DMS153 treated with DMSO at 0.1 percent for 48 hours (cell line): ENCODE measurements around the gene FAM25G.
"Not testable (repeated sequence)": the region's sequence is repeated elsewhere in the genome, so short reads cannot be mapped to it uniquely, and the experiment has no call there.

Source experiments
- DNase-seq: peaks from one replicate; lab custom pipeline; 2025; ENCODE audit not compliant: unreplicated experiment; lab: John Stamatoyannopoulos, UW

Gene FAM25G

DNA sequence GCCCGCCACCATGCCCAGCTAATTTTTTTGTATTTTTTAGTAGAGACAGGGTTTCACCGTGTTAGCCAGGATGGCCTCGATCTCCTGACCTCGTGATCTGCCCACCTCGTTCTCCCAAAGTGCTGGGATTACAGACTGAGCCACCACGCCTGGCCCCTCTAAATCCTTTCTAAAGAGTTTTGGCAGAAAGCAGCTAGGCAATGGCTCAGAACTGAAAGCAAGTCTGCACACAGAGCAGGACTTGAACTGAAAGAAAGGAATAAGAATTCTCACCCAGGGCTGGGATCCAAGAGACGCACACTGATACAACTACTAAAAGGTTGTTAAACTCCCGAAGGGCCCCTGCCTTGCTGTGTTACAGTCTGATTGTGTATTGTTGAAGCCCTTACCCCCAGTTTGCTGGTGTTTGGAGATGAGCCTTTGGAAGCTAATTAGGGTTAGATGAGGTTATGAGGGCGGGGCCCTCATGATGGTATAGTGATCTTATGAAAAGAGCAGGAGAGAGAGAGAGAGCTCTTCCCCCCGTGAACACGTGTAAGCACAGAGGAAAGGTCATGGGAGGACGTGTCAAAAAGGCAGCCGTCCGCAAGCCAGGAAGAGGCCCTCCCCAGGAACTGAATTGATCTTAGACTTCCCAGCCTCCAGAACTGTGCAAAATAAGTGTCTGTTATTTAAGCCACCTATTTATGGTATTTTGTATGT is 26.1 kb downstream of the FAM25G start:
- not testable (repeated sequence) for DNase-seq

DNA sequence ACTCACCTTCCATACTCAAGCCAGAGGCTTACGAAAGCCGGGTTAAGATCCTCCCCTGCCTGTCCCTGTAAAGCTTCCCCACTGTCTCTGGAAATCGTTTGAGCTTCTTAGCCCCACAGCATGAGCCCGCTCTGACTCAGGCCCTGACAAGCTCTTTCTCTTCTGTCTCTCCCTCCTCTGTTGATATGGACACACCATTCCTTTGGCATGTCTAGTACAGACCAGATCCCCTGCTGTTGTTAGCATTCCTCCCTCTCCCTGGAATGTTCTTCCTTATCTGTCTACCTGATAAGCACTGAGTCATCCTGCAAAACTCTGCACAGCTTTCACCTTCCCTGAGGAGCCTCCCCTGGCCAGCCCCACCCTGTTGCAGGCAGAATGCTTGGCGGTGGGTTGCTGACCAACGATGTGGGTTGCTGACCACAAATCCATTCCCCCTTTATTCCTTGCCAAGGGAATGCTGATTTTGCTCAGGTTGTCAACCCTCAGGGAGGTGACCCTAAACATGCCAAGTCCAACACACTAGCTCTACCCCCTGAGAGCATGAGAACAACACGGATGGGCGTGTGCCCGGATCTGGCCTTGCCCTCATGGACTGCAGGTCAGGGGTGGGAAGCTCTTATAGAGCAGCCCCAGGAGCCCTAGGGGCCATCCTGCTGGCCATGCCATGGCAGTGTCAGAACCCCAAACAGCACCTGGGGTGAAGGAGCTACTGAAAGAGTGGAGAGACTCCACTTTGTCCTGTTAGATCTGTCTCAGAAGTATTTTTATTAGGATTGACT is 28.7 kb downstream of the FAM25G start:
- DNase-seq: not testable (repeated sequence)

DNA sequence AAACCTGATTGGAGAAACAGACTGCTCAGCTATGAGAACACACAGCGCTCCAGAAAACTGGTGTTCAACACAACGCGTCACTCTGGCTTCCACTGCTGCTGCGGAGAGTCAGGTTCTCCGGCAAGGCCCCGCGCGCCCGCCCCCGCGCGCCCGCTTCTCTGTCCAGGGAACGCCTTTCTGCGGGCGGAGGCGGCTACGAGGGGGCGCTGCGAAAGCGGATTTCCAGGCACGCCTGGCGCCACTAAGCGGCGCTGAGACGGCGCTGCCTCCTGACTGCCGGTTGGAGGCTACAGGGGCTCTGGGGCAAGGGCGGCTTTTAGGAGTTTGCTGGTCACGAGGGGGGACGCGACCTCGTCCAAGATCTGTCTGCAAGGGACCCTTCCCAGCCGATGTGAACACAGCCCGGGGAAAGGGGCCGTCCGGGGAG is 30.2 kb downstream of the FAM25G start:
- DNase-seq: not testable (repeated sequence)

DNA sequence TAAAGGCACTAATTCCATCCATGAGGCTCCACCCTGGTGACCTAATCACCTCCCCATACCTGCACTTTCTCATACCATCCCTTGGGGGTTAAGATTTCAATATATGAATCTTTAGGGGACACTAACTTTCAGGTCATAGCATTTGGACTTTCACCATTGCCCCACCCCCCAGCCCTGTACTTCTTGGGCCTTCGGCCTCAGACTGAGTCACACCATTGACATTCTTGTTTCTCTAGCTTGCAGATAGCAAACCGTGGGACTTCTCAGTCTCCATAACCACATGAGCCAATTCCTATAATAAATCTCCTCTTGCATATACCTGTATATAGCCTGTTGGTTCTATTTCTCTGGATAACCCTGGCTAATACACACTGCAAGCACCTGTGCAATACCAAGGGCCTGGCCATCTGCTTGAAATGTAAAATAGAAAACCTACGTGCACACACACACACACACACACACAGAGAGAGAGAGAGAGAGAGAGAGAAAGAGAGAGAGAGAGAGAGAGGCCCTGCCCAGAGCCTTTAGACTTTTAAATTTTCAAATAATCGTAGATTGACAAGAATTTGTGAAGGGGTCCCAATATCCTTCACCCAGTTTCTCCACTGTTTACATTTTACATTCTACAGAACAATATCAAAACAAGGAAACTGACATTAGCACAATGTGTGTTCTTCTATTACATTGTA is 32.9 kb downstream of the FAM25G start:
- DNase-seq: no peak

DNA sequence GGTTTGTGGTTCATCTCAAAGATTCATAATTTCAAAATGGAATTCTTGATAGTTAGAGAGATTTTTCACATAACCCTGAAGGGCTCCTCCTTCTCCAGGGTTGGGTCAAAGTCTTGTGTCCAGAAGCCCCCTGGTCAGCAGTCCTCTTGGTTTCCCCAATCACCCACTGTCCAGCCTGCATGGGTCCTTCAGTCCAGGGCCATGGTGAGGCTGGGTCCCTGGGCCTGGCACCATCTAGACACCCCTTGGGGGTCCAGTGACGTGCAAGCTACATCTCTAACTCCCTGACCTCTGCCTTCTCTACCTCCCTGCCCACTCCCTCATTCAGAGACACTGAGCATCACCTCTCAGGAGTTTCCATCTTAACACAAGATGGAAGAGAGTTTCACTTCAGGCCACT is 33.7 kb downstream of the FAM25G start:
- no peak for DNase-seq

DNA sequence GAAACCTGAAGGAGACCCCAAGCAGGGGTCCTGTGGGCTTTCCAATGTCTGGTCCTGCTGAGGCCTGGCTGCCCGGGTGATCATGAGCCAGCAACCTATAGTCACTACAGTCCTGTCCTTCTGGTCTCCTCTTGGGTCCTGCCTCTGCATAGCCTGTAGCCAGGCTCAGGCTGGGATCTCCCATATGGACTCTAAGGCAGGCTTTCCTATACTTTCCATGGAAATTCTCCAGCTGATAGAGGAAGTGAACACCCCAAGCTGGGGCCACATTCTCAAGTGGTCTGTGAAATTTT is 34.0 kb downstream of the FAM25G start:
- no peak for DNase-seq

DNA sequence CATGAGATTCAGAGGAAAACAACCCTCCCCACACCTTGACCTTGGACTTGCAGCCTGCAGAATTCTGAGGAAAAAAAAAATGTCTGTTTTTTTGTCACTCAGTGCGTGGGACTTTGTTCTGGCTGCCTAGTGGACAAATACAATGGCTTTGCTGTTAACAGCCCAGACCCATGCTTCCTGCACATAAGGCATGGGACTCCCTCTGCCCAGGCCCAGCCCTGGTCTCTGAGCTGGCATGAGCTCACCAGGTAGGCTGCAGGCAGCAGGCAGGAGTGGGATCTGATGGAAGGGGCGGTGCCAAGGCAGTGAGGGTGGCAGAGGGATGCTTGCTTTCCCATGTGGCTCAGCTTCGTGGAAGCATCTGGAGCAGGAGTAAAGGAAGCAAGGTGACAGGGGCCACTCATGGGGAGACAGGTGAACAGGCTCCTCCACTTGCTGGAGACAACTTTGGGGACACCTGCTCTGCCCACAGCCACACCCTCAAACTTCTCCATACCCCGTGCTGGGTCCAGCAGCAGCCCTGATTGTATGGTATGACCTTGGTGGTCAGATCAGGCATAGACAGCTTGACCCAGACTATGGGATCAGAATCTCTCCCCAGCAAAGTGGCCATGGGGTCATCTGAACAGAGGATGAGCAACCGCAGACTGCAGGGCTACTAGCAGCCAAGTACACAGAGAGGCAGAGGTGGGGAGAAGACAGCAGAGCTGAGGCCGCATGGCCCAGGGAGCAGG is 34.5 kb downstream of the FAM25G start:
- no peak for DNase-seq

DNA sequence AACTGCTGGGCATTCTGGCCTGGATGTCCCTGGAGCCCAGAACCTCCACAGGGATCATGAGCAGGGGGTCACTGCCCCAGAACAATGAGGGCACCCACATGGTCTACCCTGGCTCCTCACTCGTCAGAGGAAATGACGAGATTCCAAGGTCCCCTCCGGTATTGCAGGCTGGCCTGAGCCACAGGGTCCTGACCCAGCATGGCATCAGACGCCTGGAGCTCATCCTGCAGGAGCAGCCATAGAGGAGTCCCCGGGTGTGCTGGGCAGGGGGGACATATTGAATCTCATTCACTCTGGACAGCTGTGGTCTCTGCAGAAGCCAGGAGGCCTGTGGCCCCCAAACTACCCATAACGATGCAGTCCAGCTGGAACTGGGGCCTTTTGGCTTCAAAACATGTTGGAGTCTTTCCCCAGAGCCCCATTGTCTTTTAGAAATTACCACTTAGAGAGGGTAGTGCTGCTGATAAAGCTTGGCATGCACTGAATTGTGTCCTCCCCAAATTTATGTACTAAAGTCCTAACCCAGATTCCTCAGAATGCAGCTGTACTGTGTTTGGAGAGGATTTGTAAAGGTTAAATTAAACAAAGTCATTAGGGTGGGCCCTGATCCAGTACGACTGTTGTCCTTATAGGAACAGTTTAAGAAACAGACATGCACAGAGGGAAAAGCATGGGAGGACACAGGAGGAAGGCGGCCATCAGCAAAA is 35.3 kb downstream of the FAM25G start:
- no peak for DNase-seq

DNA sequence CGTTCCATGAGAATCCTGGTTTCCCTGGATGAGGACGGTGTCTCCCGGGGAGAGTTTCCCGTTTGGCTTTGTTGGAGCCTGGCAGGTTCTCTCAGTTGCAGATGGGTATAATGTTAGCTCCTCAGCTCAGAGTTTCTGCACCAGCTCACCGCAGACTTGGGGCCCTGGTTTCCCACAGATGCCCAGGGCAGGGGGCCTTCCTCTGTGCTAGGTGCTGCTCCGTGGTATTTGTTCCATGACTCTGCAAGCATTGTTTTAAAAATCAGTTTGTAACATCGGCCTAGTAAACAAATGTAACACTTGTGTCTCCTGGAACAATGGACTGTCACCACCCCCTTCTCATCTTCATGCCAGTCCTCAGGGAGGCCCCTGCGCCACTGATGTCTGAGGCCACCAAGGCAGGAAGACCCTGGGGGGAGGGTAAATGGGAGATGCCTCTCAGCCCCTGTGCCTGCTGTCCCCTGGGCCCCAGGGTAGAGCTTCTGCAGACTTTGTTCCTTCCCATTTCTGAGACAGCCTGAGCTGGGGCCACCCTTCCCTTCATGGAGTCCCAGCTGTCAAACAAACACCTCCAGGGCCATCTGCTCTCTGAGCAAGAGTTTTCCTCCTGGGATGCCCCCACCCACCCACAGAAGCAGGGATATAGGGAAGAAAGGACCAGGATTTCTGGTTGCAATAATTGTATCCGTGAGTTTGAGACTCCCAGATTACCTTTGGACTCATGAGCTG is 36.0 kb downstream of the FAM25G start:
- DNase-seq: not testable (repeated sequence)

DNA sequence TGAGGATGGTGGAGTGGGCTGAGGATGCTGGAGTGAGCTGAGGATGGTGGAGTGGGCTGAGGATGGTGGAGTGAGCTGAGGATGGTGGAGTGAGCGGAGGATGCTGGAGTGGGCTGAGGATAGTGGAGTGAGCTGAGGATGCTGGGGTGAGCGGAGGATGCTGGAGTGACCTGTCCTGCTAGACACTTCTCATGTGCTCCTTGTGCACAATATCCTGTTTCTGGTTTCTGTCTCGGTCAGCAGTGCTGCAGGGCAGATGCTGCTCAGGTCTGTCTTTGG is 36.8 kb downstream of the FAM25G start:
- DNase-seq: no peak

DNA sequence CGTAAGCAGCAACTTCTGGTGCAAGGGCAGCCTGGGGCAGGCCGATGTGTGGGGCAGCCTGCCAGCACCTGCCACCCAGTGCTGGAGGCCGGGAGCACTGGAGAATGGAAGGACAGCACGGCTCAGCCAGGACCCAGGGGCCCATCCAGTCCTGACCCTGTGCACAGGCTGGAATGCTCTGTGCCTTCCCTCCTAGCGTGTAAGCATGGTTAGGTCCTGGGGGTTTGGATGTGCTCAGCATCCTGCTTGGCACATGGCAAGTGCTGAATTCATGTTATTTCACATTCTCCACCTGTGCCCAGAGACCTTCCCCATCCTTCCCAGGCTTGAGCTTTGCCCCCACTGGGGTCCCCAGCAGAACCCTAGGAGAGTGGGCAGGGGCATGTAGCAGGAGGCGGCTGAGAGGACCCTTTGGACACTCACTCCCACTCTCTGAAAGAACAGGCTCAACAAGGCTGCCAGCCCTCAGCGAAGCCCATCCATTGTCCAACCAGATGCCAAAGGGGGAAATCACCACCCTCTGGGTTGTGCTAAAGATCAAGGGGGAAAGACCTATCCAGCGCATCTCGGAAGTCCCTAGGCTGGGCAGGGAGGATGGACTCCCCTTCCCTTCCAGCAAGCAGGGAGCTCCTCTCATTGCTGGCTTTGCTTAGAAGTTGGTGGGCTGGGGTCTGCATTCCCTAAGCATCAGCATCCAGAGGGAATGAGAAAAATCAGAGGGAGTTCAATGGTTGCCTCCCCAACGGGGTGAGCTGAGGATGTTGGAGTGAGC is 37.3 kb downstream of the FAM25G start:
- DNase-seq: no peak

DNA sequence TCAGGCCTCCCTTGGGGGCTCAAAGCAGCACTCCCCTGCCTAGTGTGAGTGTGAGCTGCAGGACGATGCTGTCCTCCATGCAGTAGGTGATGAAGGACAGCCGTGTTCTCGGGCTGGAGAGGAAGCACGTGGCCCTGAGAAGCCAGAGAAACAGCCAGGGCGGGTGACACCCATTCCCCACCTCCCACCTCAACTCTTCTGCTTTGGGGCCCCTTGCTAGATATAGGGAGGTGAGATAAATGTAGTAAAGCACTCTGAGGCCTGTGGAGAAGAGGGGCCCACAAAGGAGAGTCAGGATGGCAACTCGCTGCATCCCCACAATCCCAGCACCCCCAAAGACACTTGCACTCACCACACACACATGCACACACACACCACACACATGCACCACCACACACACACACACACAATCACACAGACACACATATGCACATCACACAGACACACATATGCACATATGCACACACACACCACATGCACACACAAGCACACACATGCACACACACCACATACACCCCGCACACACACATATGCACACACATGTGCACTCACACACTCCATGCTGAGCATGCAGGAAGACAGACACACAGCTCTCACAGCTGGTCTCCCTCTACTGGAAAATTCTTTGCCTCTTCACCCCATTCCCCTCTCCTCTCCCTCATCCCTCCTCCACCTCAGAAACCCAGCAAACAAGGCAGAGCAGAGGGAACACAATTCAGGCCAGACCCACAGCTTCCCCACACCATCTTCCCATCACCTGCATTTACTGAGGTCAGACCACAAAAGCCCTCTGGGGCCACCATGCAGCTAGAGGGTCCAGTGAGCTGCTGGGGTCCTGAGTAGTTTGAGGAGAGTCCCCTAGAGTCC is 38.1 kb downstream of the FAM25G start:
- DNase-seq: no peak

DNA sequence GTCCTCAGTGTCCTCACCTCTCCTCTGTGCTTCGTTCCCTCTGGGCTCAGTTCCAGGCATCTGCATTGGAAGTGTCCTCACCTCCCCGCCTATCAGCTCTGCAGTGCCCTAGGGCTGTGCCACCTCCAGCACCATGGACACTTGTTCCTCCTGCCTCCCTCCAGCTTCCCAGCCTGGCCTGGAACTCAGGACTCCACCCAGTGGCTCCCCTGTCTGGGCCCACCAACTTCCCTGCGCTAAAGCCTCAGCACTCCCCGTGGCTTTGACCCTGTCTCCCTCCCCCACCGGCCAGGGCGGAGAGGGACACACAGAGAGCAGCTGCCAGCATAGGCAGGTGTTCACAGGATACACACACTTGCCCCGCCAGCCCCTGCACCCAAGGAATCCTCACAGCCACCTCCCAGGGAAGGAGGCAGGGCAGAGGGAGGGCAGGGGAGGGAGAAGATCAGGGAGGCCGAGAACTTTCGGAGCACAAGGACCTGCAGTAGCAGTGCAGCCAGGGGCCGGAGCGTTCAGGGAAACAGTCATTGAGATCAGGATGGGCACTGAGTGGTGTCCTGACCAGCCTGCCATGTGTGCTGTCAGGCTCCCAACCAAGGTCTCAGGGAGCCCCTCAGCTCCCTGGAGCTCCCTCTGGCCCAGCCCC is 38.9 kb downstream of the FAM25G start:
- no peak for DNase-seq

DNA sequence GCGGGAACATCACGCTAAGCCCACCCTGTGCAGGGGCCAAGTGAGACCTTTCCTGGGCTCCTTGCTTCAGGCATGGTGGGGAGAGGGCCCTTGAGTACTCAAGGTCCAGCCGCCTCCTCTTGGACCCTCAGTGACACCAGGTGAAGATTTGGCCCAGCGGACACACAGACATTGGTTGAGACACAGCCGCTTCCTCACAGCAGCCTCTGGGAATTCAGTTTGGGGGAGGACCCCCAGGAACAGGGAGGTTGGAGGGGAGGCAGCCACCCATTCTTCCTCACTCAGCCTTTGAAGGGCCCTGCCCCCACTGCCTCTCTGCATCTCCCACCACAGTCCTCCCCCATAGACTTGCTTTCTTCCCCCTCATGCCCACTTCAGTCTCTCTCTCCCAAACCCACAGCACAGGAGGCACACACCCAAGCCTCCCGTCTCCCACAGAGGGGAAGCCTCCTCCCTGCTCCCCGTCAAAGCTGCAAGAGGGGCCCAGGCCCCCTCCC is 39.5 kb downstream of the FAM25G start:
- no peak for DNase-seq

DNA sequence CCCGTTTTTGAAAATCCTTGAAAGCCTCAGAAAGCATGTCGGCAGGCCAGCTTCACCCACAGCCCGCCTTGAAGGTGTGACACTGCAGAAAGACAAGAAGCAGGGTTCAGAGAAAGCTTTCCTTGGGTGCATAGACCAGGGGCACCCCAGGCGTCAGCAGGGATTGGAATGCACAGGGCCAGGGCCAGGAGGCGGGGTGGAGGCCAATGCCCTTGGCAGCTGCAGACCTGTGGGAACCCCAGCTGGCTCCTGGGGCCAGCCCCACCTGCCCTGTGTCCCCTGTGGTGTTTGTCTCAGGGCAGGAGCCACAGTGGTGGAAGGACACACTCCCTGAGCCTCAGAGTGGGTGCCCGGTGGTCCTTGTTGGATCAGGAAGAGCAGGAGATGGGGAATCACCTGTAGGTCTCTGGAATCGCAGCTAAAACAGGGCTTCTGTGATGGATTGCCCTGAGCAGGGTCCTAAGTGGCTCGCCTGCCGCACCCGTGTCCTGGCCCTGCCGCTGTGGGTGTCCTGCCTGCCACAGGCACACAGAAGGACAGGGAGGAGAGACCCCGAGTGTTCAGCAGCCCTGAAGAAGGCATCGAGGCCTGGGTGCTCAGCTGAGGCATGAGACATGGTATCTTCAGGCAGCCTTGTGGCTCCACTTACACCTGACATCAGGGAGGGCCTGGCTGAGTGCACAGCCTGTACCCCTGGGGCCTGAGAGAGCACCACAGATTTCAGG is 40.1 kb downstream of the FAM25G start:
- DNase-seq: no peak

DNA sequence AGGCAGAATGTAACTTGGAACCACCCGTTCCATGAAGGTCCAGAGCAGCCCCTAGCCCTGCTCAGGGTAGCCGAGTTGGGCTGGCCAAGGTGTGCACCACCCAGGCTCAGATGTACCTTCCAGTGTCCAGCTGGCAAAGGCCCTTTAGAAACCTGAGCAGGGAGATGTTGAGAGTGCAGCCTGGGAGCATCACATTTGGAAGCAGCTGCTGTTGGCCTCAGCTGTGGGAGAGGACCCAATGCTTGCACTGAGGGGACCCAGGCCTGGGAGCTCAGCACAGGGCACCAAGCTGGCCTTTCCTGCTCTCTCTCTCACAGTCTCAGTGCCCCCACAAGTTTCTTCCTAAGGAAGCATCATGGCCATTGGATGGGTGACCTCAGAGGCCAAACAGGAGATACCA is 41.1 kb downstream of the FAM25G start:
- no peak for DNase-seq

DNA sequence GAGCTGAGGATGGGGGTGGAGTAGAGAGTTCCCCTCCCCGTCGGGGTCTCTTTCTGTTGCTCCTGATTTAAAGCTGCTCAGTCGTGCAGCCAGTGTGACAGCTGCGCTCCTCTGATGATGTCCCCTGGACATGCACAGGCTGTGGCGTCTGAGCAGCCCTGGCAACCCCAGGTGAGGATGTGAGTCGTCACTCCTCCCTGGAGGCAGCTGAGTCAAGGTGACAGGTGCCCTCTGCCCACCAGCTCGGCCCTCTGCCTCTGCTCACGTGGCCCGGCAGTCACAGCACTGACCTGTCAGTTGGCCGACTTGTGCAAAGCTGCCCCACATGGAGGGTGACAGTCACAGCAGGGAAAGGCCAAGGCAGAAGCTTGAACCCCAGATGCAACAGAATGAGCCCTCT is 41.5 kb downstream of the FAM25G start:
- no peak for DNase-seq
